KBM-7 (cell line): ENCODE results near the gene KYAT1.

Experiments
- DNase-seq: peaks from one replicate; pipeline ENCODE4 v3.0.0-alpha.2; 2015
- in situ Hi-C: fragments of 300-500 bp; cut with MboI; formaldehyde crosslinking; loops from 2 replicates; pipeline ENCODE4 v1.14.3; 2020; ENCODE audit warnings: low sequenced_read_pairs, low pct_unique_long_range_greater_than_20kb, mixed read lengths

The KYAT1 gene

DNA sequence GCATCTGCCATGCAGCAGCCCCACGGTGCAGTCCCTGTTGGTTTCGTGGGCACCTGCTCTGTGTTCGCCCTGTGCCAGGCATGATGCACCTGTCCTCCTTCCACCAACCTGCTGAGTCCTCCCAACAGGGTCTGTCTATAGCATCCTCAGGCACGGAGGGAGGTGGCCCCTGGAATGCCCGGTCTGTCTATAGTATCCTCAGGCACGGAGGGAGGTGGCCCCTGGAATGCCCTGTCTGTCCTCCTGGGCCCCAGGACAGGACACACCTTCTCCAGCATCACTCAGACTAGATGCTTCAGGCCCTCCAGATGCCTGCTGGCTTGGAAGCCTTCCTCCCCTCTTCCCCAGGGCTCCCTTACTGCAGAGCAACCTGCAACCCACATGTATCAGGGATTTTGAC, 29.2 kb upstream of the KYAT1 start:
- in situ Hi-C loops, result no loop called here
- DNase-seq, result no peak

- no peak for DNase-seq
- in situ Hi-C loops, result no loop called here
Measured at GRCh38 chr9:128909859-128910258, 28.1 kb upstream of the KYAT1 start.

GRCh38 chr9:128908372-128908771, 26.6 kb upstream of the KYAT1 start:
- in situ Hi-C loops, result no loop called here
- no peak for DNase-seq

GRCh38 chr9:128906741-128907140, 25.0 kb upstream of the KYAT1 start:
- no peak for DNase-seq
- in situ Hi-C loops, result no loop called here

GRCh38 chr9:128905964-128906363, 24.2 kb upstream of the KYAT1 start:
- in situ Hi-C loops, result no loop called here

DNA sequence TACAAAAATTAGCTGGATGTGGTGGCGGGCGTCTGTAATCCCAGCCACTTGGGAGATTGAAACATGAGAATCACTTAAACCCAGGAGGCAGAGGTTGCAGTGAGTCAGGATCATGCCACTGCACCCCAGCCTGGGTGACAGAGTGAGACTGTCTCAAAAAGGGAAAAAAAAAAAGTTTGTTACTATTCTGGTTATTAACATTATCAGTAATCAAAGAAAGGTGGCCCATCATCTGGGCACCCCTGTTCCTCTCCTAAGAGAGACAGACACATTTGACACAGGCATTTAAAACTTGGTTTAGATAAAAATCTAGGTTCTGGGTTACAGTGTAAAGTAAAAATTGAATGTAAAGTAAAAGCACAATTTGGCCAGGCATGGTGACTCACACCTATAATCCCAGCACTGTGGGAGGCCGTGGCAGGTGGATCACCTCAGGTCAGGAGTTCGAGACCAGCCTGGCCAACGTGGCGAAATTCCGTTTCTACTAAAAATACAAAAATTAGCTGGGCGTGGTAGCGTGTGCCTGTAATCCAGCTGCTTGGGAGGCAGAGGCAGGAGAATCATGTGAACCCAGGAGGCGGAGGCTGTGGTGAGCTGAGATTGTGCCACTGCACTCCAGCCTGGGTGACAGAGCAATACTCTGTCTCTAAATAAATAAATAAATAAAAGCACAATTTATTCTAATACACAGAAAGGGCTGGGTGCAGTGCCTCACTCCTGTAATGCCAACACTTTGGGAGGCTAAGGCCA, 22.3 kb upstream of the KYAT1 start:
- in situ Hi-C loops, result no loop called here
- no peak for DNase-seq

More at GRCh38 chr9:128905964-128906363, 24.2 kb upstream of the KYAT1 start:
- DNase-seq, result no peak

- no peak for DNase-seq
- in situ Hi-C loops, result no loop called here
Measured at GRCh38 chr9:128903079-128903461, 21.3 kb upstream of the KYAT1 start.

DNA sequence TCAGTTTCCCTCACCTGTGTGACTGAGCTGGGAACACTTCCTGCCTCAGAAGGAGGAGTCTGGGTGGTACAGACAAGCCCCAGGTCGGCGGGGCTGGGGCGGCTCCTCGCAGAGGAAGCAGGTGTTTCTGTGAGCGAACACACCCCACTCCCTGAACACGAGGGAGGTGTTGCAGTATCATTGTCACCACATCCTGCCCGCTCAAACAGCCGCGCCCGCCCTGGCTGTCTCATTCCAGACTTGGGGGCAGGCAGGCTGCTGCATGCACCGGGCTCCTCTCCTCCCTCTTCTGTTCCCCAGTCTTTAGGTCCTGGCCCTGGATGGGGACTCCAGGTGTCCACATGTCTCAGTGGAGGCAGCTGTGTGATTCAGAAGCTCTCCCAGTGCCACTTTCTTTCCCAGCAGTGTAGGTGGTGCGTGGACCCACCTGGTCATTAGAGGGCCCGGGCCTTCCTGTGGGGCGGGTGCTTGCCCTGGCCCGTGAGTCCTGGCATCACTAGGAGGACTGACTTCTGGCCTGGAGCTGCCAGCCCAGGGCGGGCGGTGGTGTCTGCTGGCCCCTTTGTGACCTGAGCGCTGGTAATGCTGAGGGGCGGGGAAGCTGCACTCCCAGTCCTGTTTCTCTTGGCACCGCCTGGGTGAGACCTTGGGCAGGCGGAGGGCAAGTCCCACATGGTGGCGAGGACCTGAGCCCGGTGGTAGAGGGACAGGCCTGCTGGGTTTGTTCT, 20.8 kb upstream of the KYAT1 start:
- peak; percentile 60 for DNase-seq
- in situ Hi-C loops, result no loop called here

DNA sequence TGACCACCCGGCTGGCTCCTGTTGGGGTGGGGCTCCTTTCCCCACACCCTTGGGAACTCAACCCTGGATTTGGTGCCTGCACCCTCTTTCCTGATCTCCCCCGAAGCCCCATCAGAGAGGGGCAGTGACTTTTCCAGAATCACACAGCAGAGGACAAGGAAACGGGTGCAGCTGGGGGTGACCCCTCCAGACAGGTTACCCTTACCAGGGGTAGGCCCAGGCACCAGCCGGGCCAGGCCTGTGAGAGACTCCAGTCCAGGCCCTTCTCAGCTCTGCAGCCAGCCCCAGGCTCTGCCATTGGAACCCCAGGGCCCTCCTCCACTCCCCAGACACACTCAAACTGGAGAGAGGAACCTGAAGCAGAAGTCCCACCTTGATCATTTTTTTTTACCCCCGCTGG, 20.1 kb upstream of the KYAT1 start:
- in situ Hi-C loops, result no loop called here
- no peak for DNase-seq

GRCh38 chr9:128901379-128901778, 19.6 kb upstream of the KYAT1 start:
- in situ Hi-C loops, result no loop called here
- no peak for DNase-seq

- in situ Hi-C loops, result no loop called here
- peak; percentile 66 for DNase-seq
Measured at GRCh38 chr9:128899566-128900322, 18.0 kb upstream of the KYAT1 start.

DNA sequence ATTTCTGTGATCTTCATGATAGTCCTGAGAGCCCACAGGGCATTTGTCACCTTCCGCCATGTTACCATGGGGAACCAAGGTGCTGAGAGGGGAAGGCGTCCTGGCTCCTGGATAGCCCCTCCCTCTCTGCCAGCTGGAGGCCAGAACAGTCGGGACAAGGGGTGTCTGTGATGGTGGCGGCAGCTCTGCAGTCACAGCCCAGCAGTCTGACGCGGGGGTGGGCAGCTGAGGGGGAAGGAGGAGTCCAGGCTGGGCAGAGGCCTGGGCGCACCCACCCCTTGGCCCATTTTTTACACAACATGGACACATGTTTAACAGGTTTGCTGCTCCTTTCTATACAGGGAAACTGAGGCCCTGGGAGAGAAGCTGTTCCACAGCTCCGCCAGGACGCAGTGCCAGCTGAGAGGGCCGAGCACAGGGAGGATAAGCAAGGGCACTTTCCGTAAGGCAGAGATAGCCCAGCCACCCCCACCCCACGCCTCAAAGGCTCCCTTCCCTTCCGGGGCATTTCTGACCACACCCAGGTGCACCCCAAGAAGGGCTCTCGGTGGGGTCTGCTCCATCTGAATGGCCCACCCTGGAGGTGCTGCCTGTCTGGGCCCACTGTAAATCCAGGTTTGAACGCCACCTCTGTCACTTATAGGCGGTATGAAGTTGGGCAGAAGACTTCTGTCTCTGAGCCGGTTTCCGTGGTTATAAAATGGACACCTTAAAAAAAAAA, 17.3 kb upstream of the KYAT1 start:
- in situ Hi-C loops, result no loop called here
- DNase-seq, result no peak

DNA sequence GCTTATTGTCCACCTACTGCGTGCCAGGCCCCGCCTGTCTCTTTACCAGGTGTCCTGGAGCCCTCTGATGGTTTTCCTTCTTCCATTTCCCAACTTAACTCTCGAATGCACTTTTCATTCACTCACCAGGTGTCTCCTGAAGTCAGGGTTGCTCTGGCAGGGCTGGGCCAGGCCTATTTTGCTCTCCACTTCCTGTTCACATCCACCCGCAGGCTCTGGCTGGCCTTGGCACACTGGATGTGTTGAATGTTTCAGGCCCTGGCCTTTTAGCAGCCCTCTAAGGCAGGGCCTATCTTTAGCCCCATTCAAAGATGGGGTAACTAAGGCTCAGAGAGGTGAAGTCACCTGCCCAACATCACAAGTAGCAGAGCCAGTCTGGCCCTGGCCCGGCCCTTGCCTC, 16.6 kb upstream of the KYAT1 start:
- DNase-seq, result no peak
- in situ Hi-C loops, result no loop called here

- no peak for DNase-seq
- in situ Hi-C loops, result no loop called here
Measured at GRCh38 chr9:128895556-128895955, 13.8 kb upstream of the KYAT1 start.

DNA sequence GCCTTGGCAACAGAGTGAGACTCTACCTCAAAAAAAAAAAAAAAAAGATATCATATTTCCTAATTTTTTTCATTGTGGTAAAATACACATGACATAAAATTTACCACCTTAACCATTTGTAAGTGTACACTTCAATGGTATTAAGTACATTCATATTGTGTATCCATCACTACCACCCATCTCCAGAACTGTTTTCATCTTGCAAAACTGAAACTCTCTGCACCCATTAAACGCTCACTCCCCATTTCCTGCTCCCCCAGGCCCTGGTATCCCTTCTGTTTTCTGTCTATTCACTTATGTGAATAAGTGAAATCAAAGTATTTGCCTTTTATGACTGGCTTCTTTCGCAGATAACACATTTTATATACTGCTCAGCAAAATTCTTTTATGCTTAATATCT, 13.0 kb upstream of the KYAT1 start:
- DNase-seq, result no peak
- in situ Hi-C loops, result no loop called here

GRCh38 chr9:128893354-128893753, 11.6 kb upstream of the KYAT1 start:
- DNase-seq, result no peak
- in situ Hi-C loops, result no loop called here

GRCh38 chr9:128892221-128892921, 10.6 kb upstream of the KYAT1 start:
- in situ Hi-C loops, result no loop called here

DNA sequence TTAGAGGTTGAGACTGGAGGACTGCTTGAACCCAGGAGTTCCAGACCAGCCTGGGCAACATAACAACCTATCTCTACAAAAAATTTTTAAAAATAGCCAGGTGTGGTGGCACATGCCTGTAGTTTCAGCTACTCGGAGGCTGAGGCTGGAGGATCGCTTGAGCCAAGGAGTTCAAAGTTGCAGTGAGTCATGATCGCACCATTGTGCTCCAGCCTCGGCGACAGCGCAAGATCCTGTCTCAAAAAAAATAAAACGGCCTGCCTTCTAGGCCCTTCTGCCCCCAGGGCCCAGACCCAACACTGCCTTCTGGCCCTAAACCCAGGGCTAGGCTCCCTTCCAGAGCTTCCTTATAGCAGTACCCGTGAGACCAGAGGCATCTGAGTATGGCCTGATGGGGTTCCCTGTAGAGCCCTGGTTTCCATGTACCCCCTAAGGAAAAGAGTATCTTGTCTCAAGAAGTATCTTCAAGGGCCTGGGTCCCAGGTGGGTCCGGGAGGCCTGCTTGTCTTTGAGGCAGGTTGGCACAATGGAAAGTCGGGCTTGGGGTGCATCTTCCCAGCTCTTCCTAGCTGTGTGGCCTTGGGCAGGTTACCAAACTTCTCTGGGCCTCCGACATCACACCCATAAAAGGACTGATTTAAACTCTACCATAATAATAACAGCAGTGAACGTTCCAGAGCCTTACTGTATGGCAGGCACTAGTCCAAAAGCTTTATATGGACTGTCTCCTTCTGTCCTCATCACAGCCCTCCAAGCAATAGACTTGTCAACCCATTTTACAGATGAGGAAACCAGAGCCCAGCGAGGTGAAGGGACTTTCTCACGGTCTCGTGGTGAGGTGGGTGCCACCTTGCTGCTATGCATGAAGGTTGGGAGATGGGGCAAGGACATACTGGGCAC, 9.8 kb upstream of the KYAT1 start:
- in situ Hi-C loops, result no loop called here
- DNase-seq, result no peak

More at GRCh38 chr9:128892221-128892921, 10.6 kb upstream of the KYAT1 start:
- no peak for DNase-seq
